ENCODE measurements around the gene WNT6. TPM values are rescaled to one million over a fixed set of nuclear protein-coding genes. Genes with fewer than 3 reads are reported as not detected.
A peak's percentile ranks its signal among the peaks of the same experiment; 100 is the strongest.

WNT6 gene
- total RNA-seq, 6 experiments from 2014 or later: not detected

- TF ChIP-seq CTCF (IDR thresholded peaks at IDR 0.05): no peak
- Mint-ChIP-seq H3K27ac (no peak overlapping the region), H3K9me3 (no peaks in the 10 kb centered on the region), H3K27me3 (ENCODE audit: insufficient read depth) (peaks cover 59% of the 10 kb centered on the region), H3K4me1 (ENCODE audit: low read depth) (peaks cover 5% of the 10 kb centered on the region; the same call in 1 of the 2 replicates), H3K4me3 (0 out of 2 replicates have a peak overlapping the region, but pooled peaks have one; percentile 57), H3K36me3 (ENCODE audit: low read depth) (no peaks in the 10 kb centered on the region)
- DNase-seq: no peak
Measured at GRCh38 chr2:218893349-218894150, 33.9 kb downstream of the WNT6 start.

- H3K36me3 Mint-ChIP-seq (ENCODE audit: low read depth): no peaks in the 10 kb centered on the region
- TF ChIP-seq CTCF (IDR thresholded peaks at IDR 0.05): no peak
- no peak overlapping the region for H3K4me3 Mint-ChIP-seq
- peaks cover 58% of the 10 kb centered on the region for H3K27me3 Mint-ChIP-seq (ENCODE audit: insufficient read depth)
- no peak overlapping the region for H3K27ac Mint-ChIP-seq
- DNase-seq: no peak
- H3K9me3 Mint-ChIP-seq: no peaks in the 10 kb centered on the region
- peaks cover 7% of the 10 kb centered on the region; the same call in 1 of the 2 replicates for H3K4me1 Mint-ChIP-seq (ENCODE audit: low read depth)
Measured at GRCh38 chr2:218894151-218894879, 34.7 kb downstream of the WNT6 start.

DNA sequence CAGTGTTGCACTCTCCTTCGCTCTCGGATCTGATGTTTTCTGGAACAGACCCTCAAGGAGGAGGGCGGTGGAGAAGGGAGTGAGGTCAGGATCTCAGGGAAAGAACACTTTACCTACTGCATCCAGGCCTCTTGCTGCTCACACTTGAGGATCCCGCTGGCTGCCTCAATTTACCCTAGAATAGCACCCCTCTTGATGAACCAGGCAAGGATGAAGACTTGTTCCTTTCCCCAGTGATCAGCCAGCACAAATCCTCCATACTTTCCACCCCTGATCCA lies 35.2 kb downstream of the WNT6 start:
- no peak for TF ChIP-seq CTCF (IDR thresholded peaks at IDR 0.05)
- H3K36me3 Mint-ChIP-seq (ENCODE audit: low read depth): no peaks in the 10 kb centered on the region
- H3K4me1 Mint-ChIP-seq (ENCODE audit: low read depth): peaks cover 7% of the 10 kb centered on the region; the same call in 1 of the 2 replicates
- no peak overlapping the region for H3K4me3 Mint-ChIP-seq
- peaks cover 56% of the 10 kb centered on the region for H3K27me3 Mint-ChIP-seq (ENCODE audit: insufficient read depth)
- H3K9me3 Mint-ChIP-seq: no peaks in the 10 kb centered on the region
- no peak overlapping the region for H3K27ac Mint-ChIP-seq
- no peak for DNase-seq

- Mint-ChIP-seq H3K27me3 (ENCODE audit: insufficient read depth) (peaks cover 55% of the 10 kb centered on the region), H3K27ac (no peak overlapping the region), H3K9me3 (no peaks in the 10 kb centered on the region), H3K36me3 (ENCODE audit: low read depth) (no peaks in the 10 kb centered on the region), H3K4me3 (no peak overlapping the region), H3K4me1 (ENCODE audit: low read depth) (peaks cover 7% of the 10 kb centered on the region; the same call in 1 of the 2 replicates)
- no peak for DNase-seq
- no peak for TF ChIP-seq CTCF (IDR thresholded peaks at IDR 0.05)
Measured at GRCh38 chr2:218895326-218895725, 35.7 kb downstream of the WNT6 start.

- Mint-ChIP-seq H3K27me3 (ENCODE audit: insufficient read depth) (peaks cover 50% of the 10 kb centered on the region), H3K36me3 (ENCODE audit: low read depth) (no peaks in the 10 kb centered on the region), H3K9me3 (no peaks in the 10 kb centered on the region), H3K4me3 (no peak overlapping the region), H3K27ac (no peak overlapping the region), H3K4me1 (ENCODE audit: low read depth) (peaks cover 7% of the 10 kb centered on the region; the same call in 1 of the 2 replicates)
- TF ChIP-seq CTCF (IDR thresholded peaks at IDR 0.05): no peak
- DNase-seq: no peak
Measured at GRCh38 chr2:218895759-218896500, 36.3 kb downstream of the WNT6 start.

Measured in HFFc6 (cell line).